Astrocyte (in vitro differentiated cells and primary cell): ENCODE measurements around the gene FBN1.

ENCODE experiments used
- CTCF ChIP-seq: IDR thresholded peaks from 2 replicates; pipeline ENCODE4 v1.5.1; 2011; ENCODE audit warnings: low read depth, mild to moderate bottlenecking, inconsistent platforms, low read length, moderate library complexity; ENCODE audit not compliant: insufficient read depth
- EZH2 ChIP-seq: IDR thresholded peaks from 2 replicates; pipeline ENCODE4 v1.6.1; 2012; ENCODE audit warnings: mild to moderate bottlenecking, low read length, inconsistent platforms; ENCODE audit not compliant: insufficient read depth

- TF ChIP-seq CTCF (no peak), EZH2 (no peak)
Observed at GRCh38 chr15:48636511-48636910, 9.0 kb downstream of the FBN1 start.
